K562 (cell line): ENCODE results near the gene ARL14EPL. TPM values are rescaled to one million over a fixed set of nuclear protein-coding genes. Genes with fewer than 3 reads are reported as not detected.

Experiments
- ATAC-seq: fragments of 200-7000 bp; cut with Tn5 transposase; 3 replicates; pipeline ENCODE4 v1.9.1; 2020; ENCODE audit warnings: moderate library complexity
- BruUV-seq: library from RNA; stranded (reverse); fragments of 400-500 nt; replicated peaks from 2 replicates; lab custom pipeline; 2021; lab: Mats Ljungman, UMichigan
- CTCF ChIA-PET: fragments of 300-600 bp; formaldehyde crosslinking; extraction: SDS; loops from one replicate; lab custom pipeline; 2021; ENCODE audit warnings: low intra/inter-chr PET ratio; lab: Yijun Ruan, JAX
- POLR2A ChIA-PET: fragments of 300-600, 350-650 bp; sonication (Branson Sonifier 250); formaldehyde crosslinking; extraction: SDS; loops from one replicate; lab custom pipeline; 2021; ENCODE audit warnings: antibody characterized with exemption, inconsistent platforms; lab: Yijun Ruan, JAX
- DNase-seq, 4 experiments: peaks; one replicate each; pipeline versions ENCODE4 v3.0.0 to v3.0.0-alpha.2; 2011 to 2018; ENCODE audit warnings: low spot score in 3 of 4, mixed read lengths in 3 of 4; ENCODE audit errors: extremely low read depth in 1 of 4
- FAIRE-seq: peaks from 2 replicates; lab custom pipeline; 2011; peaks lifted over from hg19 to GRCh38; lab: Jason Lieb, UNC
- H2AFZ ChIP-seq: 2 replicates; pipeline ENCODE4 v1.6.0; 2011; ENCODE audit warnings: low read depth, low read length, control low read depth, inconsistent platforms
- H3K27ac ChIP-seq: fragments of 200-600 bp; 3 replicates; pipeline ENCODE4 v1.8.0; 2011; ENCODE audit warnings: low read depth, mild to moderate bottlenecking, control low read depth, inconsistent platforms, low read length, moderate library complexity, mixed read lengths; ENCODE audit errors: extremely low read depth
- H3K27me3 ChIP-seq, 2 experiments: fragments of 300-600 bp in 1 of 2; 2 replicates in 1 of 2; 3 replicates in 1 of 2; pipeline versions ENCODE4 v1.6.0 to v1.8.0; 2011; ENCODE audit warnings: inconsistent platforms in 2 of 2, low read length in 2 of 2, mild to moderate bottlenecking in 1 of 2, mixed read lengths in 1 of 2, moderate library complexity in 1 of 2; ENCODE audit not compliant: control insufficient read depth in 2 of 2, insufficient read depth in 2 of 2
- H3K36me3 ChIP-seq: fragments of 300-600 bp; 3 replicates; pipeline ENCODE4 v1.8.0; 2011; ENCODE audit warnings: mild to moderate bottlenecking, low read length, inconsistent platforms; ENCODE audit not compliant: control insufficient read depth, insufficient read depth
- H3K4me1 ChIP-seq, 2 experiments: fragments of 200-600 bp in 1 of 2; replicated peaks in 1 of 2; 2 replicates in 1 of 2; 3 replicates in 1 of 2; pipeline versions ENCODE4 v1.5.1 to v1.8.0; 2011; ENCODE audit warnings: inconsistent platforms in 2 of 2, low read length in 2 of 2, mild to moderate bottlenecking in 1 of 2, mixed read lengths in 1 of 2, moderate library complexity in 1 of 2; ENCODE audit not compliant: control insufficient read depth in 2 of 2, insufficient read depth in 2 of 2
- H3K4me2 ChIP-seq: 2 replicates; pipeline ENCODE4 v1.6.1; 2011; ENCODE audit warnings: low read length, control low read depth, inconsistent platforms, mixed read lengths; ENCODE audit not compliant: insufficient read depth
- H3K4me3 ChIP-seq: fragments of 200-600 bp; sonication (generic), shearing (Covaris generic); 2 replicates; pipeline ENCODE4 v1.5.1; 2016; ENCODE audit warnings: control low read depth, inconsistent platforms
- H3K79me2 ChIP-seq: fragments of 200-600 bp; 3 replicates; pipeline ENCODE4 v1.8.0; 2011; ENCODE audit warnings: low read length, inconsistent platforms; ENCODE audit not compliant: control insufficient read depth, insufficient read depth
- H3K9ac ChIP-seq, 2 experiments: 2 replicates each; pipeline versions ENCODE4 v1.6.0 to v1.6.1; 2011; ENCODE audit warnings: low read depth in 2 of 2, low read length in 2 of 2, control low read depth in 1 of 2, inconsistent platforms in 1 of 2, mild to moderate bottlenecking in 1 of 2, mixed read lengths in 1 of 2; ENCODE audit not compliant: insufficient read depth in 1 of 2
- H3K9me1 ChIP-seq: one replicate; pipeline ENCODE4 v1.6.0; 2011; ENCODE audit warnings: inconsistent platforms, mild to moderate bottlenecking, low read length, moderate library complexity; ENCODE audit not compliant: control insufficient read depth, insufficient read depth
- H3K9me3 ChIP-seq: replicated peaks from 2 replicates; pipeline ENCODE4 v1.5.1; 2011; ENCODE audit warnings: low read depth, low read length, inconsistent platforms; ENCODE audit not compliant: control insufficient read depth, insufficient read depth
- H4K20me1 ChIP-seq: replicated peaks from 2 replicates; pipeline ENCODE4 v1.6.1; 2011; ENCODE audit warnings: low read length, inconsistent platforms, mixed read lengths; ENCODE audit not compliant: control insufficient read depth, insufficient read depth
- GABPB1 ChIP-seq: sonication (generic); formaldehyde crosslinking; IDR thresholded peaks from 2 replicates; pipeline ENCODE4 v1.8.0; 2022; ENCODE audit warnings: mild to moderate bottlenecking, missing genetic modification reagents
- KLF1 ChIP-seq: fragments of 450-650 bp; IDR thresholded peaks from 2 replicates; pipeline ENCODE4 v1.6.1; 2016; ENCODE audit warnings: missing genetic modification characterization, missing compliant biosample characterization
- MEIS2 ChIP-seq: fragments of 450-650 bp; IDR thresholded peaks from 2 replicates; pipeline ENCODE4 v1.6.1; 2014; ENCODE audit warnings: mild to moderate bottlenecking; ENCODE audit not compliant: partially characterized antibody
- MTA1 ChIP-seq: fragments of 450-650 bp; IDR thresholded peaks from 2 replicates; pipeline ENCODE4 v1.6.1; 2017; ENCODE audit warnings: borderline replicate concordance
- NR3C1 ChIP-seq: sonication (generic); formaldehyde crosslinking; IDR thresholded peaks from 2 replicates; pipeline ENCODE4 v1.8.1; 2022; ENCODE audit warnings: missing genetic modification reagents
- TFAM ChIP-seq: fragments of 250-450 bp; sonication (Bioruptor Pico); conservative IDR thresholded peaks from 2 replicates; pipeline ENCODE4 v1.5.0; 2021; ENCODE audit warnings: mild to moderate bottlenecking, moderate library complexity
- WHSC1 ChIP-seq: IDR thresholded peaks from one replicate; pipeline ENCODE4 v1.6.1; 2012; ENCODE audit warnings: low read length, control low read depth, inconsistent platforms
- YBX1 ChIP-seq: fragments of 450-650 bp; IDR thresholded peaks from 2 replicates; pipeline ENCODE4 v1.7.1; 2016; ENCODE audit warnings: mild to moderate bottlenecking
- ZBTB17 ChIP-seq: fragments of 450-650 bp; formaldehyde crosslinking; IDR thresholded peaks from 2 replicates; pipeline ENCODE4 v1.4.0; 2020; ENCODE audit warnings: mild to moderate bottlenecking
- ZBTB43 ChIP-seq: sonication (generic); formaldehyde crosslinking; IDR thresholded peaks from 2 replicates; pipeline ENCODE4 v1.8.0; 2023; ENCODE audit warnings: mild to moderate bottlenecking, missing genetic modification reagents
- ZFP91 ChIP-seq: sonication (generic); formaldehyde crosslinking; IDR thresholded peaks from 2 replicates; pipeline ENCODE4 v1.8.0; 2022; ENCODE audit warnings: mild to moderate bottlenecking, missing genetic modification reagents
- WGBS: fragments of 100-300 bp; shearing (Covaris generic); methylation state at CpG from one replicate; pipeline ENCODE4 v1.1.6; 2016; ENCODE audit warnings: low coverage, mixed read lengths; ENCODE audit not compliant: insufficient coverage; ENCODE audit errors: missing lambda C conversion rate; 5-methylcytosine and 5-hydroxymethylcytosine counted together
- in situ Hi-C: fragments of 300-500 bp; cut with MboI; formaldehyde crosslinking; loops from 4 replicates; pipeline ENCODE4 v1.15.0; 2018; ENCODE audit warnings: inconsistent platforms, mixed read lengths
- intact Hi-C: fragments of 100-400 bp; cut with micrococcal nuclease; formaldehyde crosslinking; loops from 2 replicates; pipeline ENCODE4 v1.14.2; 2022
- polyA plus RNA-seq, 8 experiments: library from polyadenylated mRNA; depleted of rRNA in 4 of 8; stranded (reverse) in 5 of 8; unstranded in 3 of 8; fragments of >200 nt; fragmentation: Nextera tagmentation in 2 of 8; fragmentation: Illumina TruSeq in 1 of 8; extraction: Ambion mirVana in 2 of 8; extraction: Trizol in 1 of 8; gene quantifications; 2 replicates each; pipeline versions ENCODE4 v1.2.1 to v1.2.3, GENCODE V29; 2011 to 2014; ENCODE audit warnings: inconsistent platforms in 1 of 8, missing spikeins in 1 of 8
- total RNA-seq, 7 experiments: library from RNA; depleted of rRNA in 6 of 7; stranded (reverse); fragments of >200 nt in 6 of 7; fragmentation: Illumina TruSeq in 2 of 7; extraction: Trizol in 2 of 7; gene quantifications; 2 replicates each; pipeline versions ENCODE4 v1.2.1 to v1.2.3, GENCODE V29; 2011 to 2021; ENCODE audit warnings: low replicate concordance in 1 of 7
- TF ChIP-seq, protein P1 (sequence below): sonication (generic); formaldehyde crosslinking; IDR thresholded peaks from 2 replicates; pipeline ENCODE4 v1.8.0; 2022; ENCODE audit warnings: mild to moderate bottlenecking, low read depth, missing genetic modification reagents
- TF ChIP-seq, protein P2 (sequence below), 2 experiments: IDR thresholded peaks in 1 of 2; conservative IDR thresholded peaks in 1 of 2; 2 replicates each; pipeline ENCODE4 v1.6.1; 2016; ENCODE audit warnings: low read depth in 2 of 2, mild to moderate bottlenecking in 1 of 2, missing compliant biosample characterization in 1 of 2, missing genetic modification characterization in 1 of 2, moderate library complexity in 1 of 2

The ARL14EPL gene
- total and polyA plus RNA-seq, 9 of the 15 experiments (the other 6 are each of a cell fraction or from before 2014, with no cell fraction given): 0.06 to 0.14 (median 0.08) TPM; not detected in 5

- no peaks in the 10 kb centered on the region for H3K4me1 ChIP-seq
- no peaks in the 10 kb centered on the region for H3K9me3 ChIP-seq
- FAIRE-seq (no peak), DNase-seq (no peak), ATAC-seq (no peak; the same call in 2 of the 3 replicates)
- H3K4me3 ChIP-seq: no peak overlapping the region
- no TSS peak for BruUV-seq
- H3K27me3 ChIP-seq: no peaks in the 10 kb centered on the region
- no peaks in the 10 kb centered on the region for H3K79me2 ChIP-seq
- in situ Hi-C loops (no loop called here), intact Hi-C loops (no loop called here)
- no peaks in the 10 kb centered on the region for H4K20me1 ChIP-seq
- no peak overlapping the region for H2AFZ ChIP-seq
- H3K27ac ChIP-seq: no peak overlapping the region
- CTCF ChIA-PET: no interaction called here
- POLR2A ChIA-PET: no interaction called here
- no peak overlapping the region for H3K9ac ChIP-seq
- H3K4me2 ChIP-seq: no peak overlapping the region
- no peaks in the 10 kb centered on the region for H3K36me3 ChIP-seq
- WGBS: 1% methylated on average over 6 of the region's 6 CpGs
- H3K9me1 ChIP-seq: no peaks in the 10 kb centered on the region
- TF ChIP-seq ZFP91 (CRISPR knock-in tag) (no peak), ZBTB17 (CRISPR knock-in tag) (no peak), MEIS2 (no peak), ZBTB43 (CRISPR knock-in tag) (no peak), GABPB1 (CRISPR knock-in tag) (no peak), KLF1 (no peak), NR3C1 (CRISPR knock-in tag) (no peak), YBX1 (no peak), WHSC1 (no peak), MTA1 (no peak), TFAM (CRISPR knock-in tag) (no peak)
- TF ChIP-seq, protein P1, sequence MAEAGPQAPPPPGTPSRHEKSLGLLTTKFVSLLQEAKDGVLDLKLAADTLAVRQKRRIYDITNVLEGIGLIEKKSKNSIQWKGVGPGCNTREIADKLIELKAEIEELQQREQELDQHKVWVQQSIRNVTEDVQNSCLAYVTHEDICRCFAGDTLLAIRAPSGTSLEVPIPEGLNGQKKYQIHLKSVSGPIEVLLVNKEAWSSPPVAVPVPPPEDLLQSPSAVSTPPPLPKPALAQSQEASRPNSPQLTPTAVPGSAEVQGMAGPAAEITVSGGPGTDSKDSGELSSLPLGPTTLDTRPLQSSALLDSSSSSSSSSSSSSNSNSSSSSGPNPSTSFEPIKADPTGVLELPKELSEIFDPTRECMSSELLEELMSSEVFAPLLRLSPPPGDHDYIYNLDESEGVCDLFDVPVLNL (CRISPR knock-in tag): no peak
- TF ChIP-seq, protein P2, sequence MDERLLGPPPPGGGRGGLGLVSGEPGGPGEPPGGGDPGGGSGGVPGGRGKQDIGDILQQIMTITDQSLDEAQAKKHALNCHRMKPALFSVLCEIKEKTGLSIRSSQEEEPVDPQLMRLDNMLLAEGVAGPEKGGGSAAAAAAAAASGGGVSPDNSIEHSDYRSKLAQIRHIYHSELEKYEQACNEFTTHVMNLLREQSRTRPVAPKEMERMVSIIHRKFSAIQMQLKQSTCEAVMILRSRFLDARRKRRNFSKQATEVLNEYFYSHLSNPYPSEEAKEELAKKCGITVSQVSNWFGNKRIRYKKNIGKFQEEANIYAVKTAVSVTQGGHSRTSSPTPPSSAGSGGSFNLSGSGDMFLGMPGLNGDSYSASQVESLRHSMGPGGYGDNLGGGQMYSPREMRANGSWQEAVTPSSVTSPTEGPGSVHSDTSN (CRISPR knock-in tag; IDR thresholded peaks at IDR 0.05; ENCODE audit: low read depth): no peak
- TF ChIP-seq, protein P2 (tag; conservative IDR thresholded peaks at IDR 0.05; ENCODE audit: low read depth): no peak
Measured at GRCh38 chr5:116013207-116013785, 19.0 kb upstream of the ARL14EPL start.
